SIG-M5 treated with dmso at 0.1 percent for 504 hours (cell line): ENCODE results near the gene NCL.
A peak's percentile ranks its signal among the peaks of the same experiment; 100 is the strongest.
"Not testable (repeated sequence)": the region's sequence is repeated elsewhere in the genome, so short reads cannot be mapped to it uniquely, and the experiment has no call there.

Experiments
- DNase-seq: peaks from one replicate; lab custom pipeline; 2025; ENCODE audit not compliant: unreplicated experiment; lab: John Stamatoyannopoulos, UW

Gene NCL

DNA sequence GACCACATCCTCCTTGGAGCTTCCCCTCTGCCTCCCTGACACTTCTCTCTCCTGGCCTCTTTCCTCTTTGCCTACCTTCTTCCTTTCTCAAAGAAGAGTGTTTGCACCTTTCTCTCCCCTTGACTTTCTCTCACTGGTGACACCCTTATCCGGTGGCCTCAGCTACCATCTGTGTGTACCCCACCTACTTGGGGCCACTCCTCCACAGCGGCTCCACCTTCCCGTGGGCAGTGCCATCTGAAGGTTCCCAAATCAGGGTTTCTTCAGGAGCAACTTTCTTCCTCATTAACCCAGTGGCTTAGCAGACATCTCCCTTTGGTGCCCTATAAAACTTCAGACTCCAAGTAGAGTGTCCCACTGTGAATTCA lies 5.3 kb upstream of the NCL start:
- DNase-seq, result no peak

DNA sequence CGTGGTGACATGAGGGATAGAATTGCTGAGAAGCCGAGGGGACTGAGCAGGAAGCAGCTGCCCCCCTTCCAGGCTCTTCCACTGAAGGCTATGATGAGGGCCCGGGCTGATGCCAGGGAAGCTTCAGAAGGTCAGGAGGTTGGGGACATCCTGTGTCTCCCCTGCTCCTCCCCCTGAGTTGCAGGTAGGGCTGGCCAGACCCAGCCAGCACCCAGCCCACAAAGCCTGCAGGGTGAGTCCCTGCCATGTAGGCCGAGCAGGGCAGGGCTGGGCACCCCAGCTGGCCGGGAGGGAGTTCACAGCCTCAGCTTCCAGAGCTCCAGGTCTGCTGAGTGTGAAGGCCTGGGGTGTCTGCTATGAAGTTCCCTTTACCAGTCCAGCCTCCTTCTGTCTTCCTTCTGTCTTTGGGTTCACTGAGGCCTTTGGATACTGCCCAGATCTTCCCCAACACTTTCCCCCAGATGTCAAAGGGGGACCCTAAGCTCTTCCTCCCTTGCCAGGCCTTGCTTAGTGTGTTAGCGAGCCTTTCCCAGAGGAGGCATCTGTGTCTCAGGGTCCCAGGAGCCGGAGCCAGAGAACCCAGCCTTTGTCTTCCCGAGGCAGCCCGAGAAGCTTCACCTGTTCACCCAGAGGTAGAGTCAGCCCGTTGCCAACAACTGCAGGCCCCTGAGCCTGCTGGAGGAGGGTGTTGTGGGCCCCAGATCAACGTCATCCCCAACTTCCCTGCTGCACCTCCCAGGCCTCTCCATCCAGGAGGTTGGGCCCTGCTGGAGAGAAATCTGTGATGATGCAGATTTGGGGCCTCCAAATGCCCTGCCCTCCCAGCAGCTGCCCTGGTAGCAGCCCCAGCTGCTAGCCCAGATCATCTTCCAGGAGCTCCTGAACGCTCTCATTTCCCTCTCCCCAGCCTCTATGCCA lies 3.6 kb upstream of the NCL start:
- DNase-seq, result no peak

- no peak for DNase-seq
Observed at GRCh38 chr2:231467016-231467545, 2.8 kb upstream of the NCL start.

- DNase-seq, result peak; percentile 81
Observed at GRCh38 chr2:231464576-231465540, 574 bp upstream of the NCL start.

DNA sequence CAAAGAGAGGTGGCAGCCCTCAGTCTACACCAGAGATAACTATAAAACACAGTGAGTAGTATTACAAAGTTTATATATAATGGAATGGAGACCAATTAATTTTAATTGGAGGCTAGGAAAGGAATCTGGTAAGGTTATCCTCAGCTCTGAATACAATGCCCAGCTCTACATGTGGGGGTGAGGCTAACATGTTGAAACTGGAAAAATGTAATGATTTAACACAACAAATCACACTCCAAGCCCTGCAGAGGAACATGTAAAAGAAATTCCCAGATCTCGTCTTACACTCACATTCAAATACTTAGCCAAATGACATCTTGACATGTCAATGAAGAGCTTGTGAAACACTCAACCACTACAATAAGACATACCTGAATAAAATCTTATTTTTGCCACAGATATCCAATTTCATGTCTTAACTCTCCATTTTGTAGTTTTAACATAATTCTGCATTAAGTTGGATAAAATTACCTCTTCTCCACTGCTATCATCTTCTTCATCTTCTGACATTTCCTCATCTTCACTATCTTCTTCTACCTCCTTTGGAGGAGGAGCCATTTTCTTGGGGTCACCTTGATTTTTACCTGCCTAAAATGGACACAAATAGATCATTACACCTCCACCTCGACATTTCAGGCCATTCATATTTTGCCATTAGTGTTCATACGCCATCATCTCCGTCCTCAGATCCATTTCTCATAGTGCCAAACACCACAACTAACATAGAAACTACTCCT lies 1.4 kb downstream of the NCL start:
- no peak for DNase-seq

GRCh38 chr2:231461516-231461971 lies 2.7 kb downstream of the NCL start:
- no peak for DNase-seq

DNA sequence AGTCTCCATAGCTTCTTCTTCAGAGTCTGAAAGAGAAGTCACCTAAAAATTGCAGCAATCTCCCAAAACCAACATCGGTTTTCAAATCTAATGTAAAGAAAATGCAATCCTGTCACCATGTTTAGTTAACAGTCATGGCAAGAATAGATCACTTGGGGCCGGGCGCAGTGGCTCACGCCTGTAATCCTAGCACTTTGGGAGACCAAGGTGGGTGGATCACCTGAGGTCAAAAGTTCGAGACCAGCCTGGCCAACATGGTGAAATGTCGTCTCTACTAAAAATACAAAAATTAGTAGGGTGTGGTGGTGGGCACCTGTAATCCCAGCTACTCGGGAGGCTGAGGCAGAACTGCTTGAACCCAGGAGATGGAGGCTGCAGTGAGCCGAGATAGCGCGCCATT lies 3.4 kb downstream of the NCL start:
- DNase-seq, result not testable (repeated sequence)

- no peak for DNase-seq
Observed at GRCh38 chr2:231460073-231460835, 4.0 kb downstream of the NCL start.

DNA sequence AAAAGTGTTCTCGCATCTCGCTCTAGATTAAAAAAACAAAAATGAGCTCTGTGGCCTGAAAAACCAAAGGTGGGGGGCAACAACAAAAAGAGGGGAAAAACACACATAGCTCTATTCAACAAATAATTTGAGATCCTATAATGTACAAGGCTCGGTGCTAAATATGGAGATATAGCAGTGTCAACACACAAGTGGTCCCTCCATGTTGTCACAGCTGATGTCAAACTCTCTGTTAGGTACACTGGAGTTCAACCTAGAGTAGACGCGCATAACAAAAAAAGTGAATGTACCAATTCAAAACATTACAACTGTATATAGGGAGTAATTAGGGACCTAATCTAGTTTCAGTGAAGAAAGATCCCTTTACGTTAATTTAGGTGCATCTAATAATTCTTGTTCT lies 5.9 kb downstream of the NCL start:
- no peak for DNase-seq

DNA sequence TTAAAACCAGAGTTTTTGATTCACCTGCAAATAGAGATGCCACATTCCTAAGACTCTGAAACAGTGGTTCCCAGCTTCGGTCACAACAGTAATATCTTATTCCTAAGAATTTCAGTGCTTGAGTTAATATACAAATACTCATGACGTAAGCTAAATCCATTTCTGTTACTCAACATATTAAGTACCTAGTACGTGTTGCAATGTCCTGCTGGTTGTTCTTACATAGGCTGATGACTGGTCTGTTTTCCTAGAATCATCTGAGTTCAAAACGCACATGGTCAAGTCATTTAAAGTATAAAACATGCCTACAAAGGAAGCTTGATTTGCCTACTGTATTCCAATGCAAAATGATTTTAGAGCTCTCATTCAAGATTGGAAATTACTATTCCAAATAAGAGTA lies 7.2 kb downstream of the NCL start:
- DNase-seq, result peak; percentile 29

DNA sequence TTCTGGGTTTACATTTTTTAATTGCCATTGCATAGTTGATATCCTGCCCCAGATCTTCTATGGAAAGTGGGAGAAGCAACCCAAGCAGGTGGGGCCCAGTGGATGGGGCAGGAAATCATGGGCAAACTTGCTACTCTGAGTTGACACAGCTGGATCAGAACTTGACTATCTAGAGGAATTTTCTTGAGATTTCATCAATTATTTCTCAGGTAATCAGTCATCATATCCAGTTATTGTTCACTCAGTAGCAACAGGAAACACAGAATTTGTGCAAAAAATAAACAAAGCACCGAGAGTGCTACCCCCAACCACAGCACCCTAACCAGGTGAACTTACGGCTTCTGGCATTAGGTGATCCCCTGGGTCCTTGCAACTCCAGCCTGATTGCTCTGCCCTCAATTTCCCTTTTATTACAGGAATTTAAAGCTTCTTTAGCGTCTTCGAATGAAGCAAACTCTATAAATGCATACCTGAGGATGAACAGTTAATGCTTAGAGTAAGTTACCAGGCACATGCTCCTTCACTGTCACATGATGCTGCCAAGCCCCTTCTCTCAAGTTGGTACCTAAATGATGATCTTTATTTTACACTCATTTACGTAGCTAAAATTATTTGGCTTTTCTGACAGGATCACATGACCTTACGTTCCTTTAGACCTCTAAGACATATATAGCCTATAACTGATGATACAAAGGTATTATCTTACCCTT lies 7.8 kb downstream of the NCL start:
- DNase-seq, result no peak

- no peak for DNase-seq
Observed at GRCh38 chr2:231455890-231456289, 8.4 kb downstream of the NCL start.

- DNase-seq, result no peak
Observed at GRCh38 chr2:231455222-231455621, 9.1 kb downstream of the NCL start.

DNA sequence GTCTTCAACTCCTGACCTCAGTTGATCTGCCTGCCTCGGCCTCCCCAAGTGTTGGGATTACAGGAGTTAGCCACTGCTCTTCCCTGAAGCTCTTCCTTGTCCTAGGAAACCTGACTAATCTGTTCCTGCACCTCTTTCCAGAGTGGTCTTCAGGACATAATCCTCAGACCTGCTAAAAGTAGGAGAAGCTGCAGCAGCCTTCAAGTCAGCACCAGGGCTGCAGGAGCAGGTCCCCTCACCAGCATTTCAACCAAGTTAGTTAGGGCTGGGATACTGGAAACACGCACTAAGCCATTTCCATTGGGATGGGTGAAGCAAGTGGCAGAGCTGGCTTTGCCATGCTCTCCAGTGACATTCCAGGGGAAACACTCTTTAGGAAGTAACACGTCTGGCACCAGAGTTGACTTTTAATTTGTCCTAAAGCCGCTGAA lies 9.9 kb downstream of the NCL start:
- DNase-seq, result no peak

DNA sequence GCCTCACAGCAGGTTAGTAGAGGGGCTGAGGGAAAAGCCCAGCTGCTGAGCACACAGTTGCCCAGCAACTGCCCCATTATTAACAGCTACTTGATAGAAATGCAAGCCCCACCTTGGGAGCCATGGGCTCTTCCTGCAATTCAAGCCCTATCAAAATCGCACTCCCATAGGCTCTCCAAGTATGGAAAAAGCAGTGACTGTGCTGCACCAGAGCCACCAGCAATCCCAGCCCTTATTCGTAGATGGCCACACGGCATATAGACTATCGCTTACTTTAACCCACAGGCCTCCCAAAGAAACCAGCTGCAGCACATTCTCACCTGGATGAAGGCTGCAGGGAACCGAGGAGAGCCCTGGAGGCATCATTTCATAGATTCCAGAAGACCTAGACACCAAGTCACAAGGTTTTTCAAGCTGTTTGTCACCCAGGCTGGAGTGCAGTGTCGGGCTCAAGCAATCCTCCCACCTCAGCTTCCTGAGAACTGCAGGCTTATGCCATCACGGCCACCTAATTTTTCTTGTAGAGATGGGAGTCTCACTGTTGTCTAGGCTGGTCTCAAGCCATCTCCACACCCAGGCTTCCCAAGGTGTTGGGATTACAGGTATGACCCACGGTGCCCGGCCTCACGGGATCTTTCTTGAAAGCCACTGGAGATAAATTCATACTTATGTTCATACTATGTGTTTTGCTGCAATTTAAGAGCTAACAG lies 11.3 kb downstream of the NCL start:
- DNase-seq, result no peak

DNA sequence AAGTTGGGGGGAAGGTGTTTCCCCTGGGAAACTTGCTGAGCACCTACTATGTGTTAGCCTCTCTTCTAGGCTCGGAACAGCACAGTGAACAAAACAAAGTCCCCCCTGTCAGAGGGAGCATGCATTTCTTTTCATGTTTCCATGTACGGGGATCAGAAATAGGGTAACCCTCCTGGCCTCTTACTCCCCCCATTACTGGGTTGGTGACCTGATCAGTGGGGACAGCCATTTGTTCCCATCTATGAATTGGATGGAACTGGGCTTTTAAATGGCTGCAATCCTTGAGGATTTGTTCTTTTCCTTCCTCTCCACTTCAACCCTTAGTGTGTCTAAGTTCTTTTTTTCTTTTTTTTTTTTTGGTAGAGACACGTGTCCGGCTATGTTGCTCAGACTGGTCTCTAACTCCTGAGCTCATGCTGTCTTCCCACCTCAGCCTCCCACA lies 13.7 kb downstream of the NCL start:
- no peak for DNase-seq

- DNase-seq, result no peak
Observed at GRCh38 chr2:231449503-231450054, 14.7 kb downstream of the NCL start.

DNA sequence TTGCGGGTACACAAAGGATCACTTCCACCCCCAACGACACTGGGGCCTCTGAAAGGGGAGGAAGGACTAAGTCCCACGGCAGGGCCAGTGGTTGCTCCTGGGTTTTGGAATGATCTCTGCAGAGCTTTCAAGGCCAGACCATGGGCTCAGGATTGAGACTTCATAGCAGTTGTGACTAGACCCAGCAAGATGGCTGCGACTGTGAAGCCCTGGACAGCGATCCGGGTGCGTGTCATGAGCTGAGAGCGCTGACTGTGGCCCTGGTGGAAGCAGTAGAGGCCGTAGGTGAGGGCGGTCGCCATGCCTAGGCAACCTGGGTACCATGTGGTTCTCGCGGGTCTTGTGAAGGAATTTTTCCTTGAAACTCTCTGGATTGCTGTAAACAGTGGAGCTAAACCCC lies 27.3 kb downstream of the NCL start:
- no peak for DNase-seq
